GM12878 (cell line): ENCODE measurements around the gene CACNG5.

Source experiments
- CEBPB ChIP-seq, 2 experiments: fragments of 150-350 bp in 1 of 2; IDR thresholded peaks; 2 replicates each; pipeline ENCODE4 v1.6.1; 2012 to 2014; ENCODE audit warnings: low read depth in 2 of 2, low read length in 2 of 2, borderline replicate concordance in 1 of 2, inconsistent platforms in 1 of 2
- CTCF ChIP-seq, 3 experiments: IDR thresholded peaks in 2 of 3; conservative IDR thresholded peaks in 1 of 3; 2 replicates each; pipeline ENCODE4 v1.5.1; 2011; ENCODE audit warnings: low read depth in 3 of 3, low read length in 3 of 3, mild to moderate bottlenecking in 3 of 3, control low read depth in 2 of 3, moderate library complexity in 2 of 3, inconsistent platforms in 1 of 3, mixed read lengths in 1 of 3; ENCODE audit not compliant: control insufficient read depth in 2 of 3, insufficient read depth in 1 of 3; ENCODE audit errors: extremely low read depth in 1 of 3
- EP300 ChIP-seq, 2 experiments: fragments of 150-350 bp in 1 of 2; IDR thresholded peaks; 2 replicates each; pipeline ENCODE4 v1.6.1; 2011 to 2012; ENCODE audit warnings: low read depth in 2 of 2, low read length in 2 of 2, borderline replicate concordance in 1 of 2, improper control_type of control experiment in 1 of 2, inconsistent platforms in 1 of 2; ENCODE audit not compliant: control insufficient read depth in 1 of 2
- FOXM1 ChIP-seq: IDR thresholded peaks from 2 replicates; pipeline ENCODE4 v1.6.1; 2012; ENCODE audit warnings: low read depth, mild to moderate bottlenecking, inconsistent platforms, low read length, moderate library complexity
- GABPA ChIP-seq: IDR thresholded peaks from 2 replicates; pipeline ENCODE4 v1.6.1; 2014; ENCODE audit warnings: antibody characterized with exemption, low read depth, mild to moderate bottlenecking, inconsistent platforms
- HDAC2 ChIP-seq: fragments of 200-600 bp; sonication (generic); IDR thresholded peaks from 2 replicates; pipeline ENCODE4 v1.6.1; 2017
- HDGF ChIP-seq: fragments of 450-650 bp; IDR thresholded peaks from 2 replicates; pipeline ENCODE4 v1.6.1; 2016; ENCODE audit warnings: antibody characterized with exemption
- IKZF2 ChIP-seq, 2 experiments: fragments of 450-650 bp; IDR thresholded peaks; 2 replicates each; pipeline ENCODE4 v1.6.1; 2017; ENCODE audit warnings: mild to moderate bottlenecking in 2 of 2, moderate library complexity in 2 of 2
- IRF4 ChIP-seq: IDR thresholded peaks from 2 replicates; pipeline ENCODE4 v1.6.1; 2011; ENCODE audit warnings: low read depth, low read length
- NFIC ChIP-seq: IDR thresholded peaks from 2 replicates; pipeline ENCODE4 v1.6.1; 2012; ENCODE audit warnings: low read depth, mild to moderate bottlenecking, inconsistent platforms, low read length, moderate library complexity
- POLR2A ChIP-seq: IDR thresholded peaks from 2 replicates; pipeline ENCODE4 v1.6.1; 2011; ENCODE audit warnings: low read depth, mild to moderate bottlenecking, low read length
- RCOR1 ChIP-seq: conservative IDR thresholded peaks from 2 replicates; pipeline ENCODE4 v1.6.1; 2012; ENCODE audit warnings: low read depth, low read length, improper control_type of control experiment
- SP1 ChIP-seq: IDR thresholded peaks from one replicate; pipeline ENCODE4 v1.6.1; 2011; ENCODE audit warnings: low read depth, low read length
- TARDBP ChIP-seq: IDR thresholded peaks from 2 replicates; pipeline ENCODE4 v1.6.1; 2016; ENCODE audit warnings: borderline replicate concordance

DNA sequence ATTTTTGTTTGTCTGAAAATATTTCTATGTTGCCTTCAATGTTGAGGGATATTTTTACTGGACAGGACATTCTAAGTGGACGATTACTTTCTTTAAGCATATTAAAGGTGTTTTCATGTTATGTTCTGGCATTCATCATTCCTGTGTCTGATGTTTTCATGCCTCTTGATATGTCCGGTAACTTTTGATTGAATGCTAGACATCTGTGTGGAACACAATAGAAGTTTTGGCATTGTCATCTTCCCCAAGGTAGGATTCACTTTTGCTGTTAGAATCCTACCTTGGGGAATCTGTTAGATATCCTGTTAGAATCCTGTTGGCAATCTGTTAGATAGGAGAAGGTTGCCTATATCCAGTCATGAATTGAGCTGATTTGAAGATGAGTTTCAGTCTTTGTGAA lies 28.9 kb downstream of the CACNG5 start:
- TF ChIP-seq CTCF (IDR thresholded peaks at IDR 0.05 in 2 of 3, conservative IDR thresholded peaks at IDR 0.05 in 1 of 3; ENCODE audit: control insufficient read depth in 2 of 3, extremely low read depth in 1 of 3, insufficient read depth in 1 of 3, low read depth in 3 of 3, low read length in 3 of 3): no peak
- no peak for TF ChIP-seq TARDBP
- TF ChIP-seq EP300 (IDR thresholded peaks at IDR 0.05; ENCODE audit: borderline replicate concordance in 1 of 2, control insufficient read depth in 1 of 2, low read depth in 2 of 2, low read length in 2 of 2): no peak
- TF ChIP-seq GABPA: no peak
- TF ChIP-seq FOXM1: no peak
- TF ChIP-seq IKZF2 (IDR thresholded peaks at IDR 0.05): no peak
- no peak for TF ChIP-seq NFIC
- no peak for TF ChIP-seq SP1
- TF ChIP-seq POLR2A: no peak
- TF ChIP-seq HDAC2: no peak
- no peak for TF ChIP-seq HDGF
- no peak for TF ChIP-seq IRF4
- TF ChIP-seq CEBPB (IDR thresholded peaks at IDR 0.05; ENCODE audit: borderline replicate concordance in 1 of 2, low read depth in 2 of 2, low read length in 2 of 2): no peak
- TF ChIP-seq RCOR1: no peak
